Tibial artery (tissue), 4 donors: Measurements from ENCODE around the gene RAPGEF4.

Experiments used
- DNase-seq, 2 donors: peaks; one replicate each; pipeline ENCODE4 v3.0.0-alpha.2; 2019
- H3K27ac ChIP-seq, 2 donors: fragments of 200-600 bp; sonication (generic) in 1 of 2; 1 replicate in 1 of 2; 2 replicates in 1 of 2; pipeline ENCODE4 v1.5.1; 2018 to 2019; ENCODE audit warnings: mild to moderate bottlenecking in 1 of 2
- H3K27me3 ChIP-seq, 2 donors: fragments of 200-600 bp; sonication (generic) in 1 of 2; one replicate each; pipeline versions ENCODE4 v1.5.1 to v1.6.0; 2016 to 2019
- H3K36me3 ChIP-seq, 3 donors: fragments of 200-600 bp; sonication (generic) in 2 of 3; one replicate each; pipeline ENCODE4 v1.5.1; 2016 to 2019; ENCODE audit warnings: mild to moderate bottlenecking in 2 of 3
- H3K4me1 ChIP-seq, 4 donors: fragments of 200-600 bp; sonication (generic) in 2 of 4; 1 replicate in 3 of 4; 2 replicates in 1 of 4; pipeline ENCODE4 v1.5.1; 2016 to 2019
- H3K4me3 ChIP-seq, 2 donors: fragments of 200-600 bp; sonication (generic) in 1 of 2; 1 replicate in 1 of 2; 2 replicates in 1 of 2; pipeline ENCODE4 v1.5.1; 2018 to 2019; ENCODE audit warnings: mild to moderate bottlenecking in 2 of 2
- H3K9me3 ChIP-seq, 3 donors: fragments of 200-600 bp; sonication (generic) in 1 of 3; one replicate each; pipeline ENCODE4 v1.5.1; 2016 to 2019
- CTCF ChIP-seq, 2 experiments: fragments of 200-600 bp in 1 of 2; fragments of 450-650 bp in 1 of 2; IDR thresholded peaks; one replicate each; pipeline ENCODE4 v1.5.1; 2017 to 2019; ENCODE audit warnings: antibody characterized with exemption in 2 of 2, mild to moderate bottlenecking in 1 of 2, moderate library complexity in 1 of 2
- intact Hi-C: fragments of 100-400 bp; cut with DNase I; formaldehyde crosslinking; loops from one replicate; pipeline ENCODE4 v1.15.0; 2023; ENCODE audit warnings: low total_unique reads

Gene RAPGEF4

GRCh38 chr2:172846551-172846950 is 110.9 kb downstream of the RAPGEF4 start:
- intact Hi-C loops = no loop called here
- Histone ChIP-seq H3K9me3 (peaks cover 0 to 3% (median 0%) of the 10 kb centered on the region in 3 donors), H3K27ac (no peak overlapping the region)

GRCh38 chr2:172847188-172847587 is 111.5 kb downstream of the RAPGEF4 start:
- intact Hi-C loops = no loop called here
- Histone ChIP-seq H3K9me3 (peaks cover 0 to 3% (median under 1%) of the 10 kb centered on the region in 3 donors), H3K4me3 (no peak overlapping the region), H3K27me3 (no peaks in the 10 kb centered on the region), H3K36me3 (no peaks in the 10 kb centered on the region), H3K27ac (no peak overlapping the region), H3K4me1 (peaks cover 0 to 15% (median 0%) of the 10 kb centered on the region in 4 donors)
- no peak for TF ChIP-seq CTCF (IDR thresholded peaks at IDR 0.05)
- no peak for DNase-seq

More at GRCh38 chr2:172846551-172846950, 110.9 kb downstream of the RAPGEF4 start:
- DNase-seq = no peak
- no peaks in the 10 kb centered on the region for H3K36me3 ChIP-seq
- H3K27me3 ChIP-seq = no peaks in the 10 kb centered on the region
- no peak overlapping the region for H3K4me3 ChIP-seq
- no peak for TF ChIP-seq CTCF (IDR thresholded peaks at IDR 0.05)
- H3K4me1 ChIP-seq = peaks cover 0 to 15% (median 0%) of the 10 kb centered on the region in 4 donors

GRCh38 chr2:172848519-172848918 is 112.9 kb downstream of the RAPGEF4 start:
- Histone ChIP-seq H3K27ac (no peak overlapping the region), H3K4me3 (no peak overlapping the region), H3K27me3 (no peaks in the 10 kb centered on the region), H3K4me1 (peaks cover 0 to 15% (median 0%) of the 10 kb centered on the region in 4 donors), H3K9me3 (peaks cover 0 to 3% (median 3%) of the 10 kb centered on the region in 3 donors), H3K36me3 (no peaks in the 10 kb centered on the region)
- no peak for TF ChIP-seq CTCF (IDR thresholded peaks at IDR 0.05)
- no peak for DNase-seq
- intact Hi-C loops = no loop called here

GRCh38 chr2:172849519-172850217 is 114.0 kb downstream of the RAPGEF4 start:
- peaks cover 0 to 3% (median 3%) of the 10 kb centered on the region in 3 donors for H3K9me3 ChIP-seq
- H3K4me3 ChIP-seq = no peak overlapping the region
- no peak for DNase-seq
- peaks cover 0 to 7% (median 0%) of the 10 kb centered on the region in 4 donors for H3K4me1 ChIP-seq
- no peak for TF ChIP-seq CTCF (IDR thresholded peaks at IDR 0.05)
- H3K27ac ChIP-seq = no peak overlapping the region
- H3K36me3 ChIP-seq = no peaks in the 10 kb centered on the region
- no peaks in the 10 kb centered on the region for H3K27me3 ChIP-seq
- intact Hi-C loops = no loop called here

- H3K27me3 ChIP-seq = no peaks in the 10 kb centered on the region
- TF ChIP-seq CTCF (IDR thresholded peaks at IDR 0.05) = no peak
- no peak for DNase-seq
- H3K4me3 ChIP-seq = no peak overlapping the region
- no peaks in the 10 kb centered on the region for H3K36me3 ChIP-seq
- H3K9me3 ChIP-seq = peaks cover 0 to 3% (median 3%) of the 10 kb centered on the region in 3 donors
- no peak overlapping the region for H3K27ac ChIP-seq
- intact Hi-C loops = no loop called here
- H3K4me1 ChIP-seq = no peaks in the 10 kb centered on the region
Measured at GRCh38 chr2:172855588-172855987, 119.9 kb downstream of the RAPGEF4 start.
